Fibroblast of lung (primary cell): ENCODE measurements around the gene SUN5. TPM values are rescaled to one million over a fixed set of nuclear protein-coding genes. Genes with fewer than 3 reads are reported as not detected.

Experiments used
- DNase-seq, 2 donors: peaks; one replicate each; pipeline versions ENCODE4 v3.0.0 to v3.0.0-alpha.2; 2010; ENCODE audit warnings: low read depth in 2 of 2
- H2AFZ ChIP-seq: 2 replicates; pipeline ENCODE4 v1.5.1; 2012; ENCODE audit warnings: low read length, control low read depth, inconsistent platforms
- H3K27ac ChIP-seq: 2 replicates; pipeline ENCODE4 v1.5.1; 2011; ENCODE audit warnings: low read length, control low read depth; ENCODE audit not compliant: insufficient read depth
- H3K27me3 ChIP-seq: 2 replicates; pipeline ENCODE4 v1.5.1; 2011; ENCODE audit warnings: mild to moderate bottlenecking, low read length; ENCODE audit not compliant: control insufficient read depth, insufficient read depth
- H3K36me3 ChIP-seq: 2 replicates; pipeline ENCODE4 v1.5.1; 2011; ENCODE audit warnings: low read length; ENCODE audit not compliant: control insufficient read depth, insufficient read depth
- H3K4me1 ChIP-seq: 2 replicates; pipeline ENCODE4 v1.5.1; 2011; ENCODE audit warnings: low read length; ENCODE audit not compliant: control insufficient read depth, insufficient read depth; ENCODE audit errors: extremely low read depth
- H3K4me2 ChIP-seq: 2 replicates; pipeline ENCODE4 v1.5.1; 2011; ENCODE audit warnings: low read length, control low read depth; ENCODE audit not compliant: insufficient read depth; ENCODE audit errors: extremely low read depth
- H3K4me3 ChIP-seq, 4 experiments: fragments of 200-600 bp in 1 of 4; sonication (generic) in 1 of 4; replicated peaks in 1 of 4; 2 replicates each; pipeline ENCODE4 v1.5.1; 2011 to 2016; ENCODE audit warnings: low read length in 4 of 4, low read depth in 3 of 4, mild to moderate bottlenecking in 3 of 4, control low read depth in 2 of 4, inconsistent platforms in 1 of 4, mixed read lengths in 1 of 4; ENCODE audit not compliant: insufficient read depth in 1 of 4; ENCODE audit errors: control extremely low read depth in 1 of 4
- H3K79me2 ChIP-seq: 2 replicates; pipeline ENCODE4 v1.5.1; 2012; ENCODE audit warnings: mild to moderate bottlenecking, low read length, inconsistent platforms; ENCODE audit not compliant: control insufficient read depth, insufficient read depth
- H3K9ac ChIP-seq: 2 replicates; pipeline ENCODE4 v1.5.1; 2011; ENCODE audit warnings: mild to moderate bottlenecking, low read length, control low read depth; ENCODE audit not compliant: insufficient read depth
- H3K9me3 ChIP-seq: 2 replicates; pipeline ENCODE4 v1.5.1; 2012; ENCODE audit warnings: low read depth, low read length; ENCODE audit not compliant: control insufficient read depth, insufficient read depth
- H4K20me1 ChIP-seq: 2 replicates; pipeline ENCODE4 v1.5.1; 2011; ENCODE audit warnings: low read length; ENCODE audit not compliant: control insufficient read depth, insufficient read depth; ENCODE audit errors: extremely low read depth
- EZH2 ChIP-seq: IDR thresholded peaks from 2 replicates; pipeline ENCODE4 v1.5.1; 2012; ENCODE audit warnings: low read length, control low read depth, mild to moderate bottlenecking; ENCODE audit errors: missing control alignments
- polyA plus RNA-seq, 2 donors: library from polyadenylated mRNA; depleted of rRNA in 1 of 2; stranded (reverse) in 1 of 2; unstranded in 1 of 2; fragments of >200 nt; gene quantifications; 2 replicates each; pipeline ENCODE4 v1.2.1, GENCODE V29; 2011 to 2012; ENCODE audit warnings: missing spikeins in 1 of 2
- total RNA-seq: library from RNA; depleted of rRNA; stranded (reverse); fragments of >200 nt; gene quantifications from 2 replicates; pipeline ENCODE4 v1.2.1, GENCODE V29; 2014
- TF ChIP-seq, protein P1 (sequence below), 2 donors: IDR thresholded peaks in 1 of 2; conservative IDR thresholded peaks in 1 of 2; 1 replicate in 1 of 2; 2 replicates in 1 of 2; pipeline ENCODE4 v1.5.1; 2011 to 2012; ENCODE audit warnings: low read length in 2 of 2, control low read depth in 1 of 2, inconsistent platforms in 1 of 2, low read depth in 1 of 2, mild to moderate bottlenecking in 1 of 2

SUN5 gene
- total and polyA plus RNA-seq, 2 donors (not counting 1 experiment from before 2014, with no cell fraction given), result not detected

GRCh38 chr20:32983459-32984112 is 20.6 kb downstream of the SUN5 start:
- H3K9ac ChIP-seq, result no peak overlapping the region
- no peak for TF ChIP-seq EZH2
- TF ChIP-seq, protein P1, sequence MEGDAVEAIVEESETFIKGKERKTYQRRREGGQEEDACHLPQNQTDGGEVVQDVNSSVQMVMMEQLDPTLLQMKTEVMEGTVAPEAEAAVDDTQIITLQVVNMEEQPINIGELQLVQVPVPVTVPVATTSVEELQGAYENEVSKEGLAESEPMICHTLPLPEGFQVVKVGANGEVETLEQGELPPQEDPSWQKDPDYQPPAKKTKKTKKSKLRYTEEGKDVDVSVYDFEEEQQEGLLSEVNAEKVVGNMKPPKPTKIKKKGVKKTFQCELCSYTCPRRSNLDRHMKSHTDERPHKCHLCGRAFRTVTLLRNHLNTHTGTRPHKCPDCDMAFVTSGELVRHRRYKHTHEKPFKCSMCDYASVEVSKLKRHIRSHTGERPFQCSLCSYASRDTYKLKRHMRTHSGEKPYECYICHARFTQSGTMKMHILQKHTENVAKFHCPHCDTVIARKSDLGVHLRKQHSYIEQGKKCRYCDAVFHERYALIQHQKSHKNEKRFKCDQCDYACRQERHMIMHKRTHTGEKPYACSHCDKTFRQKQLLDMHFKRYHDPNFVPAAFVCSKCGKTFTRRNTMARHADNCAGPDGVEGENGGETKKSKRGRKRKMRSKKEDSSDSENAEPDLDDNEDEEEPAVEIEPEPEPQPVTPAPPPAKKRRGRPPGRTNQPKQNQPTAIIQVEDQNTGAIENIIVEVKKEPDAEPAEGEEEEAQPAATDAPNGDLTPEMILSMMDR (conservative IDR thresholded peaks at IDR 0.05 in 1 of 2, IDR thresholded peaks at IDR 0.05 in 1 of 2; ENCODE audit: low read depth in 1 of 2, low read length in 2 of 2), result no peak
- no peak overlapping the region for H3K4me2 ChIP-seq
- H2AFZ ChIP-seq, result no peak overlapping the region
- DNase-seq, result no peak
- H3K36me3 ChIP-seq, result no peaks in the 10 kb centered on the region
- H3K79me2 ChIP-seq, result no peaks in the 10 kb centered on the region
- no peak overlapping the region for H3K27ac ChIP-seq
- no peak overlapping the region for H3K4me3 ChIP-seq
- H3K27me3 ChIP-seq, result no peaks in the 10 kb centered on the region
- H4K20me1 ChIP-seq, result no peaks in the 10 kb centered on the region
- H3K4me1 ChIP-seq, result no peaks in the 10 kb centered on the region
- no peaks in the 10 kb centered on the region for H3K9me3 ChIP-seq

- no peaks in the 10 kb centered on the region for H4K20me1 ChIP-seq
- H3K36me3 ChIP-seq, result no peaks in the 10 kb centered on the region
- H3K4me2 ChIP-seq, result no peak overlapping the region
- H3K9me3 ChIP-seq, result no peaks in the 10 kb centered on the region
- H3K27me3 ChIP-seq, result no peaks in the 10 kb centered on the region
- no peak overlapping the region for H3K27ac ChIP-seq
- TF ChIP-seq EZH2, result no peak
- TF ChIP-seq, protein P1 (conservative IDR thresholded peaks at IDR 0.05 in 1 of 2, IDR thresholded peaks at IDR 0.05 in 1 of 2; ENCODE audit: low read depth in 1 of 2, low read length in 2 of 2), result no peak
- no peaks in the 10 kb centered on the region for H3K79me2 ChIP-seq
- no peak for DNase-seq
- H3K4me1 ChIP-seq, result no peaks in the 10 kb centered on the region
- H3K4me3 ChIP-seq, result no peak overlapping the region
- no peak overlapping the region for H3K9ac ChIP-seq
- no peak overlapping the region for H2AFZ ChIP-seq
These were observed 21.4 kb downstream of the SUN5 start for GRCh38 chr20:32982617-32983458.

DNA sequence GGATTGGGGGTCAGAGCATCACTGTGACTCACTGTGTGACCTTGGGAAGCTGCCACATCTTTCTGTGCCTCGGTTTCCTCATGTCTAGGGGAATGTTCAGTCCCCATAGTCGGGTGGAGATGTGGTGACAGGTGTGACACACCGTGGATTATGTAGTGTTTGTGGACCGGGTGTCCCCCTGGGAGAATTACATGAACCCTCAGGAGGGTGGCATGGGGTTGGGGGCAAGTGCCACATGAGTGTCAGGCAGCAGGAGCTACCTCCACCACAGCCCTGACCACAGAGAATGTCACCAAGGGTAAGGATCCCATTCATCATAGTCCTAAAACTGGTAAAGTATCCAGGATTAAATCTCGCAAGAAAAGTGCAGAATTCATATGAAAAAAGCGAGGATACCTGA is 23.2 kb downstream of the SUN5 start:
- no peak overlapping the region for H3K9ac ChIP-seq
- H4K20me1 ChIP-seq, result no peaks in the 10 kb centered on the region
- H3K27ac ChIP-seq, result no peak overlapping the region
- H2AFZ ChIP-seq, result no peak overlapping the region
- no peaks in the 10 kb centered on the region for H3K36me3 ChIP-seq
- H3K27me3 ChIP-seq, result no peaks in the 10 kb centered on the region
- no peaks in the 10 kb centered on the region for H3K79me2 ChIP-seq
- TF ChIP-seq, protein P1 (conservative IDR thresholded peaks at IDR 0.05 in 1 of 2, IDR thresholded peaks at IDR 0.05 in 1 of 2; ENCODE audit: low read depth in 1 of 2, low read length in 2 of 2), result no peak
- TF ChIP-seq EZH2, result no peak
- H3K4me1 ChIP-seq, result no peaks in the 10 kb centered on the region
- H3K9me3 ChIP-seq, result no peaks in the 10 kb centered on the region
- DNase-seq, result no peak
- H3K4me3 ChIP-seq, result no peak overlapping the region
- no peak overlapping the region for H3K4me2 ChIP-seq
